Right hindlimb (tissue), 1 donor: ENCODE data around the gene WBP2NL.
"Not testable (repeated sequence)": the region's sequence is repeated elsewhere in the genome, so short reads cannot be mapped to it uniquely, and the experiment has no call there.

ENCODE experiments used
- DNase-seq: peaks from one replicate; pipeline ENCODE4 v3.0.0-alpha.2; 2018

WBP2NL gene

GRCh38 chr22:41998361-41999261 is at the start of gene WBP2NL:
Gene WBP2NL, plus strand, starts transcription at chr22:41998788. Its CDS starts 31 bp downstream, at chr22:41998819.
- peak; percentile 74 for DNase-seq

- not testable (repeated sequence) for DNase-seq
Observed at GRCh38 chr22:41948928-41949296, 49.7 kb upstream of the WBP2NL start.

GRCh38 chr22:41949297-41949965 is 49.2 kb upstream of the WBP2NL start:
- no peak for DNase-seq

- DNase-seq, result no peak
Observed at GRCh38 chr22:41951898-41952474, 46.6 kb upstream of the WBP2NL start, which contains the start of gene SMIM45. Gene SMIM45, plus strand, starts transcription at chr22:41952150.

GRCh38 chr22:41952713-41953112 is 45.9 kb upstream of the WBP2NL start:
- DNase-seq, result no peak

GRCh38 chr22:41957941-41958556 is 40.5 kb upstream of the WBP2NL start:
- no peak for DNase-seq

GRCh38 chr22:41963453-41964111 is 35.0 kb upstream of the WBP2NL start:
- DNase-seq, result no peak

GRCh38 chr22:41964112-41964491 is 34.5 kb upstream of the WBP2NL start:
- no peak for DNase-seq

- no peak for DNase-seq
Observed at GRCh38 chr22:41966225-41966606, 32.4 kb upstream of the WBP2NL start.

GRCh38 chr22:41966607-41967240 is 31.9 kb upstream of the WBP2NL start:
- peak; percentile 54 for DNase-seq

- no peak for DNase-seq
Observed at GRCh38 chr22:41968601-41969000, 30.0 kb upstream of the WBP2NL start.

GRCh38 chr22:41969110-41969646 is 29.4 kb upstream of the WBP2NL start, which contains the start of gene SEPTIN3:
Gene SEPTIN3, plus strand, starts transcription at chr22:41969443. Its CDS starts 2,050 bp downstream, at chr22:41971493.
- no peak for DNase-seq

- no peak for DNase-seq
Observed at GRCh38 chr22:41970601-41971000, 28.0 kb upstream of the WBP2NL start.

- DNase-seq, result no peak
Observed at GRCh38 chr22:41971431-41971830, 27.2 kb upstream of the WBP2NL start.

- DNase-seq, result no peak
Observed at GRCh38 chr22:41974691-41975290, 23.8 kb upstream of the WBP2NL start.

- DNase-seq, result no peak
Observed at GRCh38 chr22:41975299-41976069, 23.1 kb upstream of the WBP2NL start.

GRCh38 chr22:41976070-41976901 is 22.3 kb upstream of the WBP2NL start:
- no peak for DNase-seq

GRCh38 chr22:41976961-41977566 is 21.5 kb upstream of the WBP2NL start:
- DNase-seq, result no peak

- DNase-seq, result no peak
Observed at GRCh38 chr22:41978732-41979131, 19.9 kb upstream of the WBP2NL start.
